RWPE2 (cell line): Measurements from ENCODE around the gene AKAP12.

ENCODE experiments used
- ATAC-seq: fragments of 200-7000 bp; cut with Tn5 transposase; 3 replicates; pipeline ENCODE4 v1.9.1; 2021; ENCODE audit warnings: low read depth
- DNase-seq: peaks from one replicate; pipeline ENCODE4 v3.0.0-alpha.2; 2020; ENCODE audit warnings: low spot score
- H3K27ac ChIP-seq: fragments of 450-650 bp; 2 replicates; pipeline ENCODE4 v1.5.1; 2017; ENCODE audit warnings: mild to moderate bottlenecking; ENCODE audit not compliant: poor library complexity, severe bottlenecking
- H3K27me3 ChIP-seq: fragments of 250-450 bp; sonication (Bioruptor Pico); 2 replicates; pipeline ENCODE4 v1.5.1; 2021; ENCODE audit warnings: mild to moderate bottlenecking, moderate library complexity; ENCODE audit not compliant: insufficient read depth, poor library complexity, severe bottlenecking
- H3K36me3 ChIP-seq: fragments of 250-450 bp; sonication (Bioruptor Pico); 2 replicates; pipeline ENCODE4 v1.5.1; 2020; ENCODE audit warnings: low read depth, mild to moderate bottlenecking, moderate library complexity
- H3K4me1 ChIP-seq: fragments of 250-450 bp; sonication (Bioruptor Pico); 2 replicates; pipeline ENCODE4 v1.5.1; 2021; ENCODE audit warnings: mild to moderate bottlenecking, moderate library complexity; ENCODE audit not compliant: insufficient read depth, poor library complexity, severe bottlenecking
- H3K4me3 ChIP-seq: fragments of 250-450 bp; sonication (Bioruptor Pico); 2 replicates; pipeline ENCODE4 v1.5.1; 2021; ENCODE audit warnings: mild to moderate bottlenecking, moderate library complexity; ENCODE audit not compliant: severe bottlenecking
- H3K9me3 ChIP-seq: fragments of 250-450 bp; sonication (Bioruptor Pico); 2 replicates; pipeline ENCODE4 v1.5.1; 2021; ENCODE audit warnings: mild to moderate bottlenecking, moderate library complexity; ENCODE audit not compliant: severe bottlenecking
- TF ChIP-seq, protein P1 (sequence below): fragments of 450-650 bp; IDR thresholded peaks from one replicate; pipeline ENCODE4 v1.5.1; 2017; ENCODE audit warnings: mild to moderate bottlenecking, moderate library complexity; ENCODE audit not compliant: poor library complexity, severe bottlenecking

The AKAP12 gene

DNA sequence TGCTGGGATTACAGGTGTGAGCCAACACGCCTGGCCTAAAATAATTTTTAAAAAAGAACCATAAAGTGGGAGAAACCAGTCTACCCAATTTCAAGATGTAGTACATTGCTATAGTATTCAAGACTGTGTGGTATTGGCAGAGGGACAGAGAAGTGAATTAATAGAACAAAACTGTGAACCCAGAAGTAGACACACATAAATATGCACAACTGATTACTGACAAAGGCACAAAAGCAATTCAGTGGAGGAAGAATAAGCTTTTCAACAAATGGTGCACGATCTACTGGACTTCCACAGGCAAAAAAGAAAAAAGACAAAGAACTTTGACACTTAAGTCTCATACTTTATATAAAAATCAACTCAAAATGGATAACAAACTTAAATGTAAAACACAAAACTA is 136.1 kb downstream of the AKAP12 start:
- Histone ChIP-seq H3K4me1 (peaks cover 14% of the 10 kb centered on the region), H3K36me3 (peaks cover 8% of the 10 kb centered on the region; the same call in 1 of the 2 replicates), H3K27me3 (no peaks in the 10 kb centered on the region), H3K9me3 (no peaks in the 10 kb centered on the region), H3K27ac (peak overlapping the region; percentile 36), H3K4me3 (no peak overlapping the region)
- no peak for ATAC-seq
- TF ChIP-seq, protein P1, sequence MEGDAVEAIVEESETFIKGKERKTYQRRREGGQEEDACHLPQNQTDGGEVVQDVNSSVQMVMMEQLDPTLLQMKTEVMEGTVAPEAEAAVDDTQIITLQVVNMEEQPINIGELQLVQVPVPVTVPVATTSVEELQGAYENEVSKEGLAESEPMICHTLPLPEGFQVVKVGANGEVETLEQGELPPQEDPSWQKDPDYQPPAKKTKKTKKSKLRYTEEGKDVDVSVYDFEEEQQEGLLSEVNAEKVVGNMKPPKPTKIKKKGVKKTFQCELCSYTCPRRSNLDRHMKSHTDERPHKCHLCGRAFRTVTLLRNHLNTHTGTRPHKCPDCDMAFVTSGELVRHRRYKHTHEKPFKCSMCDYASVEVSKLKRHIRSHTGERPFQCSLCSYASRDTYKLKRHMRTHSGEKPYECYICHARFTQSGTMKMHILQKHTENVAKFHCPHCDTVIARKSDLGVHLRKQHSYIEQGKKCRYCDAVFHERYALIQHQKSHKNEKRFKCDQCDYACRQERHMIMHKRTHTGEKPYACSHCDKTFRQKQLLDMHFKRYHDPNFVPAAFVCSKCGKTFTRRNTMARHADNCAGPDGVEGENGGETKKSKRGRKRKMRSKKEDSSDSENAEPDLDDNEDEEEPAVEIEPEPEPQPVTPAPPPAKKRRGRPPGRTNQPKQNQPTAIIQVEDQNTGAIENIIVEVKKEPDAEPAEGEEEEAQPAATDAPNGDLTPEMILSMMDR: no peak
- no peak for DNase-seq

DNA sequence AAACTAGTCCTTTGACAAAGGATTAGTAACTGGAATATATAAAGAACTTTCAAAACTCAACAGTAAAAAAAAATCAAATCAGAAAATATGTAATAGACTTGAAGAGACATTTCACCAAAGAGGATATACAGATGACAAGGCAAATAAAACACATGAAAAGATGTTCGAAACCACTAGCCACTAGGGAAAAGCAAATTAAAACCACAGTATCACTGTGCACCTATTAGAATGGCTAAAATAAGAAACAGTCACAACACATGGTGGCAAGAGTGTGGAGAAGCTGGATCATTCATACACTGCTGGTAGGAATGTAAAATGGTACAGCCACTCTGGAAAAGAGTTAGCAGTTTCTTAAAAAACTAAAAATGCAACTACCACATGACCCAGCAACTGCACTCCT is 136.7 kb downstream of the AKAP12 start:
- H3K4me1 ChIP-seq: peaks cover 14% of the 10 kb centered on the region
- no peak overlapping the region for H3K27ac ChIP-seq
- TF ChIP-seq, protein P1: no peak
- no peak overlapping the region for H3K4me3 ChIP-seq
- ATAC-seq: no peak
- DNase-seq: no peak
- H3K9me3 ChIP-seq: no peaks in the 10 kb centered on the region
- H3K27me3 ChIP-seq: no peaks in the 10 kb centered on the region
- peaks cover 2% of the 10 kb centered on the region; the same call in 1 of the 2 replicates for H3K36me3 ChIP-seq

DNA sequence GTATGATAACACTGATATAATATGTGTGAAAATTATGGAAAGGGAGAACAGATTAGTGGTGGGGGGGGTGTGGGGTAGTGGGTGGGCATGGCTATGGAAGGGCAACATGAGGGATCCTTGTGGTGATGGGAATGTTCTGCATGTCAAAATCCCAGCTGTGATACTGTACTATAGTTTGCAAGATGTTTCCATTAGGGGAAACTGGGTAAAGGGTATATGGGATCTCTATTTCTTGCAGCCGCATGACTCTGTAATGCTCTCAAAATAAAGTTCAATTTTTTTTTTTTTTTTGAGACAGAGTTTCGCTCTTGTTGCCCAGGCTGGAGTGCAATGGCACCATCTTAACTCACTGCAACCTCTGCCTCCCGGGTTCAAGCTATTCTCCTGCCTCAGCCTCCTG is 137.3 kb downstream of the AKAP12 start:
- peaks cover 14% of the 10 kb centered on the region for H3K4me1 ChIP-seq
- DNase-seq: no peak
- H3K9me3 ChIP-seq: no peaks in the 10 kb centered on the region
- no peak for ATAC-seq
- TF ChIP-seq, protein P1: no peak
- no peaks in the 10 kb centered on the region for H3K36me3 ChIP-seq
- no peaks in the 10 kb centered on the region for H3K27me3 ChIP-seq
- no peak overlapping the region for H3K27ac ChIP-seq
- H3K4me3 ChIP-seq: no peak overlapping the region

DNA sequence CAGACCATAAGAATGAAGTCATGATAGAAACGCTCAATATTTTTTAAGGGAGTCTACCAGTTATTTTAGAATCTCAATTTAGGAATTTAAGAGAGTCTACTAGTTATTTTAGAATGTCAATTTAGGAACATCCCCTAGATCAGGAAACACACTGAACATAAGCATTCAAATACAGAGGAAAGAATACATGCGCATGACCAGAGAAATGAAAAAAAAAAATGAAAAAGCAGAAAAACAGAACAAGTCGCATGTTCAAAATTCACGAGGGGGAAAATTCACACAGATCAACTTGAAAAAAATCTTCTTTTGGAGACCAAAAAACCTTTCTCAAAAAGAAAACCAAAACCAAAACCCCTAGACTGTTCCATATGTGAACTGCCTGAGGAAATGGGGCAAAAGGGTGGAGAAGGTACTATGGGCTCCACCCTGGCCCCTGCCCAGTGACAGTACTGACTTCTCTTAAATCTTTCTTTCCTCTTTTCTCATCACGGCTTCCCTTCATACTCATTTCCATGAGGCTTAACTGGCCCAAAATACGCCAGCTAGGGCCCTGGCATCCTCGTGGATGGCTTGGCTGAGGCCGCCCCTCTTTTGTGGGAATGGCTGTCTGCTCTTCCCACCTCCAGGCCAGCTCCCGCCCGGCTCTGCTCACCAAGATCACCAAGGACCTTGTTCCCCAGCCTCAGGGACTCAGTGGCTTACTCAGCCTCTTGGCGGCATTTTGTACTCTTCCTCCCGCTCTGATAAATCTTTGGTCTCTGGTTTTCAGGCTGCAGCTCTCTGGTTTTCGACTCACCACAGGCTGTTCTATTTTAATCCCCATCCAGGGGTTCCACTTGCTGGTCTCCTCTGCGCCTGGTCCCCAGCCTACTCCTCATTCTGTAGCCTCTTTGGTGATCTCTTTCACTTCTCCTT is 140.4 kb downstream of the AKAP12 start:
- TF ChIP-seq, protein P1: no peak
- no peak overlapping the region for H3K27ac ChIP-seq
- DNase-seq (no peak), ATAC-seq (no peak)
- no peak overlapping the region for H3K4me3 ChIP-seq
- no peaks in the 10 kb centered on the region for H3K36me3 ChIP-seq
- peaks cover 4% of the 10 kb centered on the region for H3K4me1 ChIP-seq
- H3K9me3 ChIP-seq: no peaks in the 10 kb centered on the region
- no peaks in the 10 kb centered on the region for H3K27me3 ChIP-seq

DNA sequence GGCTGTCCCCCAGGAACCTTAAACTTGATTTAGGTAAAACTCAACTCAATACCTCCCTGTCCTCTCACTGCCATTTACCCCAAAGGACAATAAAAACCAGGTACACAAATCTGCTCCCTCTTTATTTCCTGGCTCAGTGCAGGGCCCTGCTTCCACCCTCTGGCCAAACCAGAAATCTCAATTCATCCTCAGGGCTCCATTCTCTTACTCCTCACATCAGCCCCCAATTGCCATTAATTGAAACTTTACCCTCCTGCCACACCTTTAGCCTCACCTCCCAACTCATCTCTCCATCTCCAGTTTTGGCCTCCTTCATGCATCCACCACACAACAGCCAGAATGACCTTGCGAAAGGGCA is 141.1 kb downstream of the AKAP12 start:
- DNase-seq (no peak), ATAC-seq (no peak)
- H3K27ac ChIP-seq: no peak overlapping the region
- no peaks in the 10 kb centered on the region for H3K4me1 ChIP-seq
- H3K36me3 ChIP-seq: no peaks in the 10 kb centered on the region
- no peaks in the 10 kb centered on the region for H3K27me3 ChIP-seq
- no peaks in the 10 kb centered on the region for H3K9me3 ChIP-seq
- H3K4me3 ChIP-seq: no peak overlapping the region
- TF ChIP-seq, protein P1: no peak
